Hematopoietic multipotent progenitor cell treated with erythropoietin and hydrocortisone succinate and interleukin-3 and kit ligand, for 15 days (in vitro differentiated cells): ENCODE results near the gene TINAGL1.

ENCODE experiments used
- DNase-seq: peaks from one replicate; pipeline ENCODE4 v3.0.0-alpha.2; 2015; ENCODE audit warnings: low spot score

The TINAGL1 gene

DNA sequence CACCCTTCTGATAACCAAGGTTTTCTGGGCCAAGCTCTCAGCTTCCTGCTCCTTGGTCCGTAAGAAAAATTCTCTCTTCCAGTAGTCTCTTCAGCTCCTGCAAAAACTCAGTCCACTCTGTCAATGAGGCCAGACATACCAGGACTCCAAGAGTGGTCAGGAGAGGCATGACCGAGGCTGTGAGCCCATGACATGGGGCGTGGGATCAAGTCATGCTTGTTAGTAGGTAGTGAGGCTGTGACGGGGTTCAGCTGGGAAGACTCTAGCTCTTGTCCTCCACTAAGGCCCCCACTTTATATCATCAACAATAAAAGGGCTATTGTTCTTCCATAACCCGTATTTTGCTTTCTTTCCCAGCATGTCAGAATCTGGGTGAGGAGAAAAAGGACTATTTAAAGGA lies 31.0 kb downstream of the TINAGL1 start:
- no peak for DNase-seq

DNA sequence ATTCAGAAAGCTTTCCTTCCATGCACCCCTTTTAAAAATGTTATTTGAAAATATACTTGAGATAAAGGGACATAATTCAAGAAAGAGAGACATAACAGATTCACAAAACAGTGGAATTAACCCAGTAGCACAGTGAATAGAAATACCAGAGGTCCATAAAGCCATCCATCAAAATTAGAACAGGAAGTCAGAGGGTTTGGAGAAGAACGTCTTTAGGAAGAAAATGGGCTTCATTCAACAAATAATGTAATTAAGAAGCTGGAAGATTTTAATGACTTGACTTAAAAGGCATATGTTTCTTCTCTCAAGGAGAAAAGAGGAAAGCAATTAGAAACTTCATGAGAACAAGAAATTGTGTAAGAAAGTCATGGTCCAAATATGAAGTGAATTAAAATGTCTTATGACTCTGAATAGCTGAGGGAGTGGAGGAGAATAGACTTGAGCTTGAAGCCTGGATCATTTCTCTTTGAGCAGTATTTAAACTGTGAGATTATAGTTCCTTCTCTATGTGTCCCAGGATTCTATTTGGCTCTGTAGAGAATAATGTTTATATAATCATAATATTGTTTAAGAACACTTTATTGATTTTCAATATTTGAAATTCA lies 33.3 kb downstream of the TINAGL1 start:
- no peak for DNase-seq

DNA sequence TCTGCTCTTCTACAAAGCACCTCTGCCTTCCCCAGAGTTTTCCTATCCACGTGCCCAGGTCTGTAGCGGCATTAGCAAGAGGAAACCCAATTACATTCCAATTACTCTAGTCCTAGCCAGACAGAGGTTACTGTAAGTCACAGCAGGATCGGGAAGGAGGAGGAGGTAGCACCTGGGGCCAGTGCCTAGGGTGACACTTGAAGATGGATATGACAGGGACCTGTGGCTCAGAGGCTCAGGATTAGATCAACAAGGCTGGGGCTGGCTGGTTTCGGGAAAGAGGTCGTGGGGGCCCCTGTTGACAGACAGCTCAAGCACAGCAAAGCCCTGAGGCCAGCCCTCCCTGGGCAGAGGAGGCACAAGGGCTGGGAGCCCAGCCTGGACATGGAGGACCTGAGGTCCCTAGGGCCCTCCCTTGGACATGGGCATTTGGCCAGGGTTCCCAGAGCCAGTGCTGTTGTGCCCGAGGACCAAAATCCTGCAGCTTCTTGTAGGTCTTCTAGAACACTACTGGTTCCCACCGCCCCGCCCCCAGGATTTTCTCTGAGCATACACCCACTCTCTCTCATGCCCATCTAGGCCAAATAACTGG lies 38.2 kb downstream of the TINAGL1 start:
- no peak for DNase-seq

DNA sequence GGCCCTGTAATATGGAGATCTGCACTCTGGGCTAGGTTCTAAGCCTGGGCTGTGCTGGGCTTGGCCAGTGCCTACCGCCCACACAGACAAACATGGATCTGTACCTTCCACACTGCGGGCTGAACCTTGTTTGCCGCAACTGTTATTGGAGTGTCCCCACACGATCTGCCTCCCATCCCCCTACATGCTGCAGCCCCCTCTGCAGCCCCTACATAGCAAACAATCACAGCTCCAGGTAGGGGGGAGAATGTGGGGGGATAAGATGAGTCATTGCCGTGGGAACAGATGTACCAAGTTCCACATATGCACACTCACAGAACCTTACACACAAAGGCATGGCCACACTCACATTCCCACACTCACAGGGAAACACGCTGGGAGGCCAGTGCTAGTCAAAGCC lies 39.1 kb downstream of the TINAGL1 start:
- DNase-seq: no peak

DNA sequence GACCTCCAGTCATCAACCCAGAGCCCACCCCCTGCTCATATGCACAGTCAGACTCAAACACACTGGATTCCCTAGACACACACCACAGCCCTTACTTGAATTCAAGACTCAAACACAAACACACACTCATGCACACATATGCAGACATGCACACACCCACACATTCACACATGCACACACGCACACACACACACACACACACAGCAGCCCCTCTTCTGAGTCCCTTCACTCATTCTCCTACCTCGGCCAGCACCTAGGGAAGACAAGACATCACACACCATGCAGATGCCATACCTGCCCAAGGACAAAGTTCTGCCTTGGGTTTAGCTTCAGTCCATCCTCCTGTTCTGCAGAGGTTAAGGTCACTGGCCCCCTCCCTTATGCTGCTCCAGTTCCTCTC lies 39.6 kb downstream of the TINAGL1 start:
- DNase-seq: no peak

DNA sequence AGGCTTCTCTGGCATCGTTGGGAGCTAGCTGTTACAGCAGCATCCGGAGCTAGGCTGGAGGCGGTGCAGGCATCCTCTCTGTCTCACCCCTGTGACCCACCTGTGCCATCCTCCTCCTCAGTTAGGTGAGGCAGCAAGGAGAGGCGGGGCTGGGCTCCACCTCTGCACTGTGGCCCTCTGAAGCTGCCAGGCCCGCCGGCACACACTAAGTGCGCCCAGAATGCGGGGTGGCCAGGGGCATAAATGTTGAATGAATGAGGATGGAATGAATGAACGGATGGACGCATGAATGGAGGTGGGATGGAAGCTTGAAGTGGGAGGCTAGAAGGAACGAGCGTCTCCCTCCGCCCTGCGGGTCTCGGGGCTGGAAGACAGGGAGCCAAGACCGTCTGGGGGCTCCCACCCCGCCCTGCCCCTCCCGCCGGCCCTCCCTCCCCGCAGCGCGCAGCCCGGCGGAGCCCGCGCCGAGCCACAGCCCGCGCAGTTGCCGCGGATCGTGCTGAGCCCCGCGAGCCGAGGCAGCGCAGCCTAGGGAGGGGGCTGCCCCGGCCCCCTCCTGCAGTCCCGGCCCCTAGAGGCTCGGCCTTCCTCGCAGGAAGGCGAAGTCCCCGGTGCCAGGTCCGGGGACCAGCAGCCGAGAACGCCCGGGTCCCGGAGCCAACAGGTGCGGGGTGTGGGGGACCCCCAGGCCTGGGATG lies 41.1 kb downstream of the TINAGL1 start, which contains the start of gene HCRTR1:
Gene HCRTR1 (plus strand): TSS at position 472 of the 698 bp plus-strand sequence. CDS start 1,504 bp downstream, outside the sequence.
- DNase-seq: no peak

DNA sequence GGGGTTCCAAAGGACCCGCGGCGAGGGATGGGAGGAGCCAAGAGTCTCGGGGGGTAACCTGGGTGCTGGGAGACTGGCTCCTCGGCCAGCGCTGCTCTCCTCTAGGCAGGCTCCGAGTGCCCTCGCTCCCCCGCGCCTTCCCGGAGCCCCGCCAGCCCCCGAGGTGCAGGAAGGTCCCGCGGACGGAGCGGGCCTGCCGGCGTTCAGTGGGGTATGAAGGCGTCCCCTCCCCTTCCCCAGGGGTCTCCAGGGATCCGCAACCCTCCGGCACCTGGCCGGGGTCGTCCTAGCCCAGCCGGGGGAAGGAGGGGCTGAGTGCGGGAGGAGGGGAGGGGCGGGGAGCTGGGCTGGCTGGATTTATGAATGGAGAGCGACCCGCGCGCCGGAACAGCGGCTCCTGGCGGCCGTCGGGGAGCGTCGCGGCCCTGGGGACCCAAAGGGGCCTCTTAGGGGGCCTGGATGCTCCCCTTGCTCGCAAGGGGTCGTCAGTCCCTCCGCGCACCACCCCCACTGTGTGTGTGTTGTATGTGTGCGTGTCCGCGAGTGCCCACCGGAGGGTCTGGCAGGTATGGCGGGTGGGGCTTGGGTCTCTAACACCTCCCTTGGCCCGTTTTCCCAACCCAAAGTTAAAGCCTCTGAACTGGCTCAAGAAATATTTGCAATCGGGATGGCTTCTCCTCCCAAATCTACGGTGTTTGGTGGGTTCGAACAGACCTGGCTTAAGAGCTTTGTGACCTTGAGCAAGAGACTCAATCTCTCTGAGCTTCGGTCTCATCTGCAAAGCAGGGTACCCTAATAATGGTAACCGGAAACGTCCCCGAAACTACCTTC lies 41.8 kb downstream of the TINAGL1 start:
- no peak for DNase-seq

DNA sequence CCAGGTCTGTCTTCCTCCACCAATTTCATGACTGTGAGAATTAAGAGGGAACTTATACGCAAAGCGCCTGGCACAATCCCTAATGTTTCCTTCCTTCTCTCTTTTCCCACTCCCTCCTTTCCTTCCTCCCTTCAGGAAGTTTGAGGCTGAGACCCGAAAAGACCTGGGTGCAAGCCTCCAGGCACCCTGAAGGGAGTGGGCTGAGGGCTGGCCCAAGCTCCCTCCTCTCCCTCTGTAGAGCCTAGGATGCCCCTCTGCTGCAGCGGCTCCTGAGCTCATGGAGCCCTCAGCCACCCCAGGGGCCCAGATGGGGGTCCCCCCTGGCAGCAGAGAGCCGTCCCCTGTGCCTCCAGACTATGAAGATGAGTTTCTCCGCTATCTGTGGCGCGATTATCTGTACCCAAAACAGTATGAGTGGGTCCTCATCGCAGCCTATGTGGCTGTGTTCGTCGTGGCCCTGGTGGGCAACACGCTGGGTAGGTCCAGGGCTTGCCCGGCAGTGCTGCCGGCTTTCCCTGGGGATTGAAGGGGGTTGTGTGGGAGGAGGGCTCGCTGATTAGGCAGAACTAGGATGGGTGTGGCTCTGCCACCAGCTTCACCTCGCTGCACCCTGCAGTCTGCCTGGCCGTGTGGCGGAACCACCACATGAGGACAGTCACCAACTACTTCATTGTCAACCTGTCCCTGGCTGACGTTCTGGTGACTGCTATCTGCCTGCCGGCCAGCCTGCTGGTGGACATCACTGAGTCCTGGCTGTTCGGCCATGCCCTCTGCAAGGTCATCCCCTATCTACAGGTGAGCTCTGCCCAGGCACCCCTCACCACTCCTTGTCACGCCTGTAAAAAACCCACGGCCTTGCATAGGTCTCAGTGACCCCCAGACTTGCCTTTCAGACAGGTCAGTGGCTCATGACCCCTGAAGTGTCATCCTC lies 42.9 kb downstream of the TINAGL1 start:
- no peak for DNase-seq

DNA sequence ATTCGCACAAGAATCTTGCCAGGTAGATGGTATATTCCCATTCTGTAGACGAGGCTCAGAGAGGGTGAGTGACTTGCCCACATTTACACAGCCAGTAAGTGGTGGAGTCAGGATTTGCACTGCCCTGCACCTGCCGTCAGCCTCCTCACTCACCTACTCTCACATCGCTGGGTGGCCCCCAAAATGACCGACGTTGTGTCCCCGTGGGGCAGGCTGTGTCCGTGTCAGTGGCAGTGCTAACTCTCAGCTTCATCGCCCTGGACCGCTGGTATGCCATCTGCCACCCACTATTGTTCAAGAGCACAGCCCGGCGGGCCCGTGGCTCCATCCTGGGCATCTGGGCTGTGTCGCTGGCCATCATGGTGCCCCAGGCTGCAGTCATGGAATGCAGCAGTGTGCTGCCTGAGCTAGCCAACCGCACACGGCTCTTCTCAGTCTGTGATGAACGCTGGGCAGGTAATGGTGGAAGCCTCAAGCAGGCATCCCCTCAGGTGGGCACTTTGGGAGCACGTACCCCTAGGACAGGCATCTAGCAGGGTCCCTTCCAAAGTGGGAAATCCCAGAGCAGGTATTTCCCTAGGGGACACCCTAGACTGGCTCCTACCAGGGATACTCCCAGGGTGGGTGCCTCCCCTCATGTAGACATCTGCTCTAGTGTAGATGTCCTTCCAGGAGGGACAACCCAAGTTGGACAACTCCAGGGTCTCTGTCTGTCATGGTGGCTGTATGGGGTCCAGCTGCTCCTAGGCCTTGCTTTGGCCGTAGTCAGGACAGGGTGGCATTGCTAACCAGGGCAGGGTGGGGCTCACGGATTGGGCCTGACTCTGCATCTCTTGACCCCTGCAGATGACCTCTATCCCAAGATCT lies 44.5 kb downstream of the TINAGL1 start:
- DNase-seq: no peak

DNA sequence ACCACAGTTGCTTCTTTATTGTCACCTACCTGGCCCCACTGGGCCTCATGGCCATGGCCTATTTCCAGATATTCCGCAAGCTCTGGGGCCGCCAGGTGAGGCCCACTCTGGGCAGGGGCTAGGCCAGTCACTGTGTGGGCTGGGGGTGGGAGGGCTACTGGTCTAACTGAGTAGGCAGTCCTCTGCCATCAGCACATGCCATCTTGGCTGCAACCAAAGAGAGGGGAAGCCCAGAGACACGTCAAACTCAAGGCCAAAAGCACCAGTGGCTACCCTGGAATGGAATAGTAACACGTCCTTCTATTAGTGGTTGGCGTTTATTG lies 45.1 kb downstream of the TINAGL1 start:
- no peak for DNase-seq

DNA sequence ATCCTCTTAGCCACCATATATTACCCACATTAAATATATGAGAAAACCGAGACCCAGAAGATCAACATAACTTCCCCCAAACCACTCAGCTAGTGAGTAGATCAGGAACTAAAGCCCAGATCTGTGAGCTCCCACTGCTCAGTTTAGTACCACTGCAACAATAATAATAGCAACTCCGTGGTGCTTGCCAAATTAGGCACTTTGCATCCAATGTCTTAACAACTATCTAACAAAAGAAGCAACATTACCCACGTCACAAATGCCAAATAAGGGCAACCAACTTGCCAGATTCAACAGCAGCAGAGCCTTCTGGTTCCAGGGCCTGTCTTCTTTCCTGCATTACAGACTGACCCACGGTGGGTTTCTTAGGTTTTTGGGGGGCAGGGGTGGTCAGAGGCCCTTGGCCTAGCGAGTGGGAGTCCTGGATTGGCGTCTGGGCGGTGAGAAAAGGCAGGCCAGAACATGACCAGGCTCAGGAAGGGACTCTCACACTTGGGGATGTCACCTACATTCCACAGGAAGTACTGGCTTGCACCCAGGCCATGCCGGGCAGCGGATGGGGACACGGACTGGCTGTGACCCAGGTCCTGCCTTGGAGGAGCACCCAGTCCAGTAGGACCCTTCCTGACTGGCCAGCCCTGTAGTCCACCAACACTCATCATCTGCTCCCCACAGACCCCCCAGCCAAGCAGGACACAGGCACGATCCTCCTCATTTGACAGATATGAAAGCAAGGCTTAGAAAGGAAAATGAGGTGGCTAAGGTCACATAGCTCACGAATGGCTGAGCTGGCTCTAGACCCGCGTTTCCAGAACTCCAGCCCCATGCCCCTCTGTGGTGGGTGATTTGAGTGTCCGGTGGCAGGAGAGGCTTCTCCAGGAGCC lies 45.8 kb downstream of the TINAGL1 start:
- DNase-seq: no peak

DNA sequence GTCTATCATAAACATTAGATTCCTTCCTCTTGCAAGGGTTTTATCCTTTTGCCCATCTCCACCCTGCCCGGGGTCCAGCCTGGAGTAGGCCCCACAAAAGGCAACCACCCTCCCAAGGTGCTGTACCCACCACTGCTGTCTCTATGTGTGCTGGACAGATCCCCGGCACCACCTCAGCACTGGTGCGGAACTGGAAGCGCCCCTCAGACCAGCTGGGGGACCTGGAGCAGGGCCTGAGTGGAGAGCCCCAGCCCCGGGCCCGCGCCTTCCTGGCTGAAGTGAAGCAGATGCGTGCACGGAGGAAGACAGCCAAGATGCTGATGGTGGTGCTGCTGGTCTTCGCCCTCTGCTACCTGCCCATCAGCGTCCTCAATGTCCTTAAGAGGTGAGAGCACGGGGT lies 47.0 kb downstream of the TINAGL1 start:
- no peak for DNase-seq

DNA sequence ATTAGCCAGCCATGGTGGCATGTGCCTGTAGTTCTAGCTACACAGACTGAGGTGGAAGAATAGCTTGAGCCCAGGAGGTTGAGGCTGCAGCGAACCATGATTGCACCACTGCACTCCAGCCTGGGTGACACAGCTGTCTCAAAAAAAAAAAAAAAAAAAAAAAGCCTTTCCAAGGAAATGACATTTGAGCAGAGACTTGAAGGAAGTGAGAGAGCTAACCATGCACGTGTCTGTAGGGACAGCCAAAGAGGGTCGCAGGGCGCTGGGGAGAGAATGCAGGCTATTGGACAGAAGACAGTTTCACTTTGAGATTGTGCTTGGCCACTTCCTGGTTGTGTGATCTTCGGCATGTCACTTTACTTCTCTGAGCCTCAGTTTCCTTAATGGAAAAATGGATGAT lies 48.0 kb downstream of the TINAGL1 start:
- DNase-seq: no peak

DNA sequence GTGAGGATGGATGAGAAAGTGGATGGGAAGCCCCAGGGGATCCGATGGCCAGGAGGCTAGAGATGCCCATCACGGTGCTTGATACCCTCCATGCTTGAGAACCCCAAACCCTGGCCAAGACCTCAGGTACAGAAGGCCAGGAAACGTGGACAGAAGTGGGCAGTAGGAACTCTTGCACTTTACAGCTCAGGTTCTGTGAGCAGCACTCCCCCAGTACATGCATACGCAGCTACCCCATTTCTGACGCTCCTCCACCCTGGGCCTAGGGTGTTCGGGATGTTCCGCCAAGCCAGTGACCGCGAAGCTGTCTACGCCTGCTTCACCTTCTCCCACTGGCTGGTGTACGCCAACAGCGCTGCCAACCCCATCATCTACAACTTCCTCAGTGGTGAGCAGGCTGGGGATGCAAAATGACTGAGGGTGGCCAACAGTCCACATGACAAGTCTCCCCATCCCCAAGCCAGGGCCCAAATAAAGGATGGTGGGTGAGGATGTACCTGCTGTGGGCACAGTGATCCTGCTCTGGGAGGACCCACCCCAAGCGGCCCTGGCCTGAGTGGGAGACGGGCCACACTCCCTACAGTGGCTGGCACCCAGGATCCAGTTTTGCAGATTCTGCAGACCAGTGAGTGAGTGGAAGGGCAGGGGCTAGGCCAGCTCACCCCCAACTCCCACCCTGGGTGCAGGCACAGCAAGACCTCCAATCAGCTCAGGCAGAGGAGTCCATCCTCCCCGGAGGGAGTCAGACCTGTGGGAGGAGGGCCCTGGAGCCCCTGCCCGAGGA lies 48.6 kb downstream of the TINAGL1 start:
- no peak for DNase-seq

DNA sequence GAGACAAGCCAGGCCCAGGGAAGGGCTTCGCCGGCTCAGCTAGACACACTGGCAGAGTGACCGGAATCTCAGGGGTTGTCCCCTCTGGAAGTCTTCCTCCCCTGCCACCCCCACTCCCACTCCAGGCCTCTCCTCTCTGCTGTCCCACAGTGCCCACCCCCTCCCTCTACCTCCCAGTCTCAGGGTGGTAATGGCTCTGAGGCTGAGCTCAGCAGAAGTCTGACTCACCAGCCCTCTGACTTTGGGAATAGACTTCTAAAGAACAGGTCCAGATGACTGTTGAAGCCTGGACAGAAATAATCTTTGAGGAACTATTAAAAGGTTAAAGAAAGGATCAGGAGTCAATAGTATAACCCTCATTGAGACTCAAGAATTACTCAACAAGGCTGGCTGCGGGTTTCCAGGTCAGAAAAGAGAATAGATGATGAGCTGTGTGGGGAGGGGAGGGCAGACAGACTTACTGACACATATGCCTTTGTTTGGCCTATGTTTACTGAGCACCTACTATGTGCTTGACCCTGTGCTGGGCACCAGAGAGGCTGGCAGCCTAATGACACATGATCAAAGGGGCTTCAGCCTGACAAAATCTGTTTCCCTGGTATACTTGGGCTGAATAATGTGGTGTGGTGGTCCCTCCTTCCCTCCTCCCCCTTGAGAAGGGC lies 49.4 kb downstream of the TINAGL1 start:
- DNase-seq: no peak

DNA sequence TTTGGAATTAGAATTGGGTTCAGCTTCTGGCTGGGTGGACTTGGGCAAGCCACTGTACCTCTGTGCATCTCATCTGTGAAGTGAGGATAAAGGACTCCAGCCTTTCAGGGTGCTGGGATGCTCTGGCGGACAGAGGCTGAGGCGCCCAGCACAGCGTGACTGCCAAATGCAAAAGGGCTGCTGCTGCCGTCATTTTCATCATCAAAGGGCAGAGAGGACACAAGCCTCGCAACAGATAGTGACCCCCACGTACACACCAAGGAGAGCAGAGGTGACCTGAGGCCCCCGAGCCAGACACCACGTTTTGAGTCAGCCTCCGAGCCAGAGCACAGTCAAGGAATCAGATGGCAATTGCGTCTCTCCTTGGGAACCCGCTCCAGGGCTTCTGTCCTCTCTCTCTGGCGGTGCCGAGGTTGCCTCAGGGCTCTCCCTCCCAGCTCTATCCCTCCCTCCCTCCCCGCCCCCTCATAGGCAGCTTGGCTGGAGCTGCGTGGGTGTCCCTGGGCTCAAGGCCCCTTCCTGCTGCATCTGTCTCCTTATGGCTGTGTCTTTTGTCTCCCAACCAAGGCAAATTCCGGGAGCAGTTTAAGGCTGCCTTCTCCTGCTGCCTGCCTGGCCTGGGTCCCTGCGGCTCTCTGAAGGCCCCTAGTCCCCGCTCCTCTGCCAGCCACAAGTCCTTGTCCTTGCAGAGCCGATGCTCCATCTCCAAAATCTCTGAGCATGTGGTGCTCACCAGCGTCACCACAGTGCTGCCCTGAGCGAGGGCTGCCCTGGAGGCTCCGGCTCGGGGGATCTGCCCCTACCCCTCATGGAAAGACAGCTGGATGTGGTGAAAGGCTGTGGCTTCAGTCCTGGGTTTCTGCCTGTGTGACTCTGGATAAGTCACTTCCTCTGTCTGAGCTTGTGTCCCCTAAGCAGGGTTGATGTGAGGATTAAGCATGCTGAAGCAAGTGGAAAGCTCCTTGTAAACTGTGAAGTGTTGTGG lies 50.2 kb downstream of the TINAGL1 start:
- DNase-seq: no peak

DNA sequence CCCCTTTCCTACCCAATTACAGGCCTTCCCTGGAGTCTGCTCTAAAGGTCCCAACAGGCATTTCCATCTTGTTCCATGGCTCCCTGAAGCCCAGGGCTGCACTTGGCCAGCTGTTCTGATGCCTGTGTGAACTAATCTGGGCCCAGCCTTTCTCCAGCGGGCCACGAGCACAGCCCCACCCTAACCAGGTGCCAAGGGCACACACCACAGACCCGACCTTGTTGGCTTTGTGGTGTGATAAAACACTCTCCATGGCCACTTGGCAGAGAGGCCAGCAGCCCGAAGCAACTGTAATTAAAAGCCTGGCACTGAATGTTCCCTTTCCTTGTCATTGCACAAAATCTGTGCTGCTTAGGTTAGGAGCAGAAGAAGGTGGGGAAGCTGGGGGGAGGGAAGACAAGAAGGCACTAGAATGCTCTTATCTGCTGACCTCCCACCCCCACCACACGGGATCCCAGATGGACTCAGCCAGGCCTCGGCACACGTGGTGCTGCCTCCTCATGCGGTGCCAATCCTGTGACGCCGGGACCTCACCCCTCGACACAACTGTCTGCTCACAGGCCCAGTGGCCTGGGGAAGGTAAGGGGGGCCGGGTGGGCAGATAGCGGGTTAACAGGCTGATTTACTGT lies 51.1 kb downstream of the TINAGL1 start:
- no peak for DNase-seq
